Activated CD4-positive, alpha-beta T cell treated with anti-CD3 and anti-CD28 coated beads for 36 hours (primary cell): ENCODE measurements around the gene ABTB1. TPM values are rescaled to one million over a fixed set of nuclear protein-coding genes. Genes with fewer than 3 reads are reported as not detected.
"Not testable (repeated sequence)": the region's sequence is repeated elsewhere in the genome, so short reads cannot be mapped to it uniquely, and the experiment has no call there.

Source experiments
- ATAC-seq: fragments of 200-7000 bp; cut with Tn5 transposase; one replicate; pipeline ENCODE4 v1.10.0; 2021; ENCODE audit warnings: mild to moderate bottlenecking, moderate library complexity
- CTCF ChIA-PET: fragments of 350-600 bp; sonication (Branson Sonifier 250); formaldehyde crosslinking; loops from one replicate; lab custom pipeline; 2021; ENCODE audit warnings: antibody characterized with exemption; lab: Charles Lee
- POLR2A ChIA-PET: fragments of 350-600 bp; sonication (Branson Sonifier 250); formaldehyde crosslinking; loops from one replicate; lab custom pipeline; 2021; ENCODE audit warnings: antibody characterized with exemption, inconsistent platforms; lab: Charles Lee
- DNase-seq: peaks from one replicate; pipeline ENCODE4 v3.0.0-alpha.2; 2020
- H3K27ac Mint-ChIP-seq: one replicate; pipeline ENCODE4 v1.8.0; 2021; ENCODE audit warnings: mixed read lengths
- H3K27me3 Mint-ChIP-seq: one replicate; pipeline ENCODE4 v1.8.0; 2021; ENCODE audit warnings: mixed read lengths
- H3K36me3 Mint-ChIP-seq: one replicate; pipeline ENCODE4 v1.8.0; 2021; ENCODE audit warnings: low read depth, mixed read lengths
- H3K4me1 Mint-ChIP-seq: one replicate; pipeline ENCODE4 v1.8.0; 2021; ENCODE audit warnings: mixed read lengths
- H3K4me3 Mint-ChIP-seq: one replicate; pipeline ENCODE4 v1.8.0; 2021; ENCODE audit warnings: mild to moderate bottlenecking, moderate library complexity, mixed read lengths
- H3K9me3 Mint-ChIP-seq: one replicate; pipeline ENCODE4 v1.8.0; 2021; ENCODE audit warnings: low read depth, mixed read lengths
- intact Hi-C, 2 experiments: fragments of 100-400 bp; cut with DNase I in 1 of 2; cut with micrococcal nuclease in 1 of 2; formaldehyde crosslinking; loops; one replicate each; pipeline versions ENCODE4 v1.14.2 to v1.15.1; 2022 to 2024; cut with DNase I, micrococcal nuclease
- total RNA-seq, 2 experiments: library from RNA; stranded (reverse); gene quantifications; one replicate each; pipeline ENCODE4 v1.2.3, GENCODE V29; 2021

The ABTB1 gene
- total RNA-seq, 2 experiments from 2014 or later = 8.3 to 9.6 TPM

- Mint-ChIP-seq H3K27me3 (peaks cover 2% of the 10 kb centered on the region), H3K9me3 (no peaks in the 10 kb centered on the region), H3K4me3 (no peak overlapping the region), H3K36me3 (no peaks in the 10 kb centered on the region), H3K27ac (no peak overlapping the region), H3K4me1 (no peaks in the 10 kb centered on the region)
- intact Hi-C loops = loop anchor here (1.0 to 10.0 kb wide), 4 partner anchors 43 to 320 kb away; no protein-coding TSS in a partner anchor
- ChIA-PET POLR2A (no interaction called here), CTCF (interaction anchor here (0.5 to 2.1 kb wide), 14 partner anchors 9 to 995 kb away, joined by 3 to 6 read pairs (median 4); no protein-coding TSS in a partner anchor)
- ATAC-seq (no peak), DNase-seq (no peak)
Measured at GRCh38 chr3:127651516-127652172, 21.1 kb upstream of the ABTB1 start.

GRCh38 chr3:127652246-127652995 is 20.3 kb upstream of the ABTB1 start:
- no peaks in the 10 kb centered on the region for H3K4me1 Mint-ChIP-seq

GRCh38 chr3:127654374-127654773 is 18.4 kb upstream of the ABTB1 start:
- ChIA-PET CTCF (no interaction called here), POLR2A (no interaction called here)
- H3K36me3 Mint-ChIP-seq = no peaks in the 10 kb centered on the region
- no peak overlapping the region for H3K27ac Mint-ChIP-seq
- no peak for ATAC-seq
- no peak for DNase-seq
- no peaks in the 10 kb centered on the region for H3K9me3 Mint-ChIP-seq
- no peaks in the 10 kb centered on the region for H3K4me1 Mint-ChIP-seq
- H3K4me3 Mint-ChIP-seq = no peak overlapping the region
- H3K27me3 Mint-ChIP-seq = peaks cover 2% of the 10 kb centered on the region
- intact Hi-C loops = loop anchor here in 1 of 2 experiments (10.0 kb wide), 1 partner anchor 180 kb away; no protein-coding TSS in a partner anchor

More at GRCh38 chr3:127652246-127652995, 20.3 kb upstream of the ABTB1 start:
- DNase-seq = peak; percentile 57
- ChIA-PET CTCF (interaction anchor here (0.5 to 2.1 kb wide), 9 partner anchors 9 to 556 kb away, joined by 3 to 6 read pairs (median 4); no protein-coding TSS in a partner anchor), POLR2A (interaction anchor here (0.6 kb wide), 1 partner anchor 66 kb away, joined by 3 read pairs; no protein-coding TSS in a partner anchor)
- H3K4me3 Mint-ChIP-seq = no peak overlapping the region
- intact Hi-C loops = loop anchor here (1.0 to 10.0 kb wide), 4 partner anchors 42 to 319 kb away; no protein-coding TSS in a partner anchor
- peaks cover 2% of the 10 kb centered on the region for H3K27me3 Mint-ChIP-seq
- no peaks in the 10 kb centered on the region for H3K36me3 Mint-ChIP-seq
- no peaks in the 10 kb centered on the region for H3K9me3 Mint-ChIP-seq
- no peak overlapping the region for H3K27ac Mint-ChIP-seq
- ATAC-seq = peak; percentile 74

- intact Hi-C loops = loop anchor here in 1 of 2 experiments (10.0 kb wide), 1 partner anchor 180 kb away; no protein-coding TSS in a partner anchor
- ATAC-seq, H3K27ac Mint-ChIP-seq, H3K27me3 Mint-ChIP-seq, H3K9me3 Mint-ChIP-seq, H3K4me1 Mint-ChIP-seq, H3K4me3 Mint-ChIP-seq, H3K36me3 Mint-ChIP-seq, POLR2A ChIA-PET, DNase-seq: not testable (repeated sequence)
- CTCF ChIA-PET = interaction anchor here (0.6 kb wide), 1 partner anchor 14 kb away, joined by 4 read pairs; no protein-coding TSS in a partner anchor
Measured at GRCh38 chr3:127654993-127655392, 17.8 kb upstream of the ABTB1 start.

- H3K27ac Mint-ChIP-seq = no peak overlapping the region
- DNase-seq = no peak
- intact Hi-C loops = loop anchor here in 1 of 2 experiments (10.0 kb wide), 1 partner anchor 179 kb away; no protein-coding TSS in a partner anchor
- no peaks in the 10 kb centered on the region for H3K4me1 Mint-ChIP-seq
- ChIA-PET POLR2A (no interaction called here), CTCF (interaction anchor here (0.6 kb wide), 1 partner anchor 13 kb away, joined by 4 read pairs; no protein-coding TSS in a partner anchor)
- no peak for ATAC-seq
- no peaks in the 10 kb centered on the region for H3K9me3 Mint-ChIP-seq
- H3K36me3 Mint-ChIP-seq = no peaks in the 10 kb centered on the region
- H3K4me3 Mint-ChIP-seq = no peak overlapping the region
- H3K27me3 Mint-ChIP-seq = peaks cover 2% of the 10 kb centered on the region
Measured at GRCh38 chr3:127655641-127656040, 17.1 kb upstream of the ABTB1 start.

GRCh38 chr3:127656906-127657305 is 15.8 kb upstream of the ABTB1 start:
- no peaks in the 10 kb centered on the region for H3K4me1 Mint-ChIP-seq
- no peak overlapping the region for H3K27ac Mint-ChIP-seq
- H3K9me3 Mint-ChIP-seq = no peaks in the 10 kb centered on the region
- H3K27me3 Mint-ChIP-seq = peaks cover 2% of the 10 kb centered on the region
- POLR2A ChIA-PET = no interaction called here
- ATAC-seq = no peak
- no peaks in the 10 kb centered on the region for H3K36me3 Mint-ChIP-seq
- no peak for DNase-seq
- no peak overlapping the region for H3K4me3 Mint-ChIP-seq
- intact Hi-C loops = loop anchor here in 1 of 2 experiments (10.0 kb wide), 1 partner anchor 178 kb away; no protein-coding TSS in a partner anchor
- CTCF ChIA-PET = no interaction called here

DNA sequence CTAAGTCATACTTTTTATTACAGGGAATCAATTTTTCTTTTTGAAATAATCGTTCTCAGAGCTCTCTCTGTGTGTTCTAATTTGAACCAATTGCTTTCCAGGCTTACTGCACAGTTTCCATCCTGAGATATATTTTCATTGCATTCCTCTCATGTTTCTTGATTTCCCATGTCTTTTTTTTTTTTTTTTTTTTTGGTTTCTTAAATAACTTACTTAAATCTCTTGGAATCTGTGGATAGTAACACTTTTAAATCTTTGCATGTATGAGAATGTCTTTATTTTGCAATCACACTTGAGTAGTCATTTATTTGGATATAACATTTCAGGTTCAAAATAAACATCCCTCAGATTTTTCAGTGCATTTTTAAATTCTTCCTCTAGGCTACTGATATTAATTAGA is 14.5 kb upstream of the ABTB1 start:
- no peaks in the 10 kb centered on the region for H3K27me3 Mint-ChIP-seq
- H3K9me3 Mint-ChIP-seq = no peaks in the 10 kb centered on the region
- ChIA-PET POLR2A (interaction anchor here (0.7 kb wide), 1 partner anchor 621 kb away, joined by 4 read pairs; no protein-coding TSS in a partner anchor), CTCF (interaction anchor here (0.6 to 0.9 kb wide), 2 partner anchors 14 to 28 kb away, joined by 3 to 4 read pairs; partner anchors contain the start of gene ABTB1)
- DNase-seq = no peak
- ATAC-seq = no peak
- H3K4me3 Mint-ChIP-seq = no peak overlapping the region
- H3K27ac Mint-ChIP-seq = no peak overlapping the region
- no peaks in the 10 kb centered on the region for H3K4me1 Mint-ChIP-seq
- no peaks in the 10 kb centered on the region for H3K36me3 Mint-ChIP-seq
- intact Hi-C loops = loop anchor here in 1 of 2 experiments (10.0 kb wide), 1 partner anchor 177 kb away; no protein-coding TSS in a partner anchor

GRCh38 chr3:127660621-127661251 is 12.0 kb upstream of the ABTB1 start:
- no peaks in the 10 kb centered on the region for H3K4me1 Mint-ChIP-seq
- H3K27me3 Mint-ChIP-seq = no peaks in the 10 kb centered on the region
- DNase-seq (no peak), ATAC-seq (no peak)
- H3K27ac Mint-ChIP-seq = no peak overlapping the region
- H3K9me3 Mint-ChIP-seq = no peaks in the 10 kb centered on the region
- ChIA-PET POLR2A (interaction anchor here (0.6 kb wide), 1 partner anchor 275 kb away, joined by 4 read pairs; no protein-coding TSS in a partner anchor), CTCF (no interaction called here)
- intact Hi-C loops = no loop called here
- H3K4me3 Mint-ChIP-seq = no peak overlapping the region
- H3K36me3 Mint-ChIP-seq = no peaks in the 10 kb centered on the region

DNA sequence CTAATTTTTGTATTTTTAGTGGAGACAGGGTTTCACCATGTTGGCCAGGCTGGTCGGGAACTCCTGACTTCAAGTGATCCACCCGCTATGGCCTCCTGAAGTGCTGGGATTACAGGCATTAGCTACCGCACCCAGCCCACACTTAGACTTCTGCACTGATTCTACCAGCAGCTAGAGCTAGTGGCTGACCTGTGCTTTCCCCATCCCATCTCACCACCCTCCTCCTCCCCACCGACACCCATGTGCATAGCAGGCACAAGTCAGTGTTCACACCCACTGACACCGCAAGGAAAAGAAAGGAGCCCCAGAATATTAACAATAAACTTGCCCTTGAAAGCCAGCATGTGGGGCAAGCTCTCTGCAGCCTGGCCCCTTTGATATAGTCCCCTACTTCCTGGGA is 11.2 kb upstream of the ABTB1 start:
- DNase-seq (no peak), ATAC-seq (no peak)
- Mint-ChIP-seq H3K36me3 (no peaks in the 10 kb centered on the region), H3K4me3 (no peak overlapping the region), H3K27ac (no peak overlapping the region), H3K4me1 (no peaks in the 10 kb centered on the region), H3K27me3 (no peaks in the 10 kb centered on the region), H3K9me3 (no peaks in the 10 kb centered on the region)
- POLR2A ChIA-PET = interaction anchor here (0.6 kb wide), 1 partner anchor 274 kb away, joined by 4 read pairs; no protein-coding TSS in a partner anchor
- intact Hi-C loops = no loop called here
- CTCF ChIA-PET = interaction anchor here (0.7 to 1.5 kb wide), 2 partner anchors 10 to 120 kb away, joined by 4 read pairs; no protein-coding TSS in a partner anchor

- DNase-seq (no peak), ATAC-seq (no peak)
- POLR2A ChIA-PET = interaction anchor here (1.3 kb wide), 1 partner anchor 10 kb away, joined by 3 read pairs; no protein-coding TSS in a partner anchor
- H3K4me3 Mint-ChIP-seq = no peak overlapping the region
- no peaks in the 10 kb centered on the region for H3K27me3 Mint-ChIP-seq
- no peak overlapping the region for H3K27ac Mint-ChIP-seq
- H3K9me3 Mint-ChIP-seq = no peaks in the 10 kb centered on the region
- H3K36me3 Mint-ChIP-seq = no peaks in the 10 kb centered on the region
- intact Hi-C loops = no loop called here
- H3K4me1 Mint-ChIP-seq = no peaks in the 10 kb centered on the region
- CTCF ChIA-PET = interaction anchor here (0.7 to 1.5 kb wide), 2 partner anchors 11 to 120 kb away, joined by 4 read pairs; no protein-coding TSS in a partner anchor
Measured at GRCh38 chr3:127662001-127662469, 10.7 kb upstream of the ABTB1 start.
